B cell (primary cell): ENCODE results near the gene FOXL1. TPM values are rescaled to one million over a fixed set of nuclear protein-coding genes. Genes with fewer than 3 reads are reported as not detected.

ENCODE experiments used
- ATAC-seq: fragments of 200-7000 bp; cut with Tn5 transposase; one replicate; pipeline ENCODE4 v1.10.0; 2021; ENCODE audit warnings: low read depth, mild to moderate bottlenecking, moderate number of reproducible peaks, moderate library complexity
- CTCF ChIA-PET: fragments of 350-600 bp; sonication (Branson Sonifier 250); formaldehyde crosslinking; loops from one replicate; lab custom pipeline; 2021; ENCODE audit warnings: antibody characterized with exemption, inconsistent platforms; lab: Charles Lee
- POLR2A ChIA-PET: fragments of 350-600 bp; sonication (Branson Sonifier 250); formaldehyde crosslinking; loops from one replicate; lab custom pipeline; 2021; ENCODE audit warnings: antibody characterized with exemption; lab: Charles Lee
- DNase-seq: peaks from one replicate; pipeline ENCODE4 v3.0.0; 2013
- H2AFZ ChIP-seq: 2 replicates; pipeline ENCODE4 v1.6.1; 2012; ENCODE audit warnings: mild to moderate bottlenecking, low read depth, low read length; ENCODE audit not compliant: insufficient read depth, poor library complexity, severe bottlenecking
- H3K27ac ChIP-seq, 2 donors: 1 replicate in 1 of 2; 2 replicates in 1 of 2; pipeline ENCODE4 v1.5.1; 2012 to 2013; ENCODE audit warnings: low read length in 2 of 2, mild to moderate bottlenecking in 2 of 2, moderate library complexity in 1 of 2
- H3K27me3 ChIP-seq, 4 experiments: fragments of 200-600 bp in 1 of 4; sonication (generic) in 1 of 4; replicated peaks in 1 of 4; 1 replicate in 2 of 4; 2 replicates in 2 of 4; pipeline versions ENCODE4 v1.6.1 to v1.7.0; 2013 to 2016; ENCODE audit warnings: low read length in 3 of 4, mild to moderate bottlenecking in 2 of 4, mixed read lengths in 1 of 4, moderate library complexity in 1 of 4; ENCODE audit not compliant: insufficient read depth in 4 of 4, control insufficient read depth in 3 of 4; ENCODE audit errors: control extremely low read depth in 1 of 4
- H3K36me3 ChIP-seq, 2 experiments: replicated peaks in 1 of 2; 1 replicate in 1 of 2; 2 replicates in 1 of 2; pipeline versions ENCODE4 v1.6.1 to v1.7.1; 2013; ENCODE audit warnings: low read length in 1 of 2; ENCODE audit not compliant: insufficient read depth in 2 of 2, control insufficient read depth in 1 of 2; ENCODE audit errors: control extremely low read depth in 1 of 2, extremely low read depth in 1 of 2
- H3K4me1 ChIP-seq, 2 donors: fragments of 200-600 bp in 1 of 2; sonication (generic) in 1 of 2; 1 replicate in 1 of 2; 2 replicates in 1 of 2; pipeline versions ENCODE4 v1.5.1 to v1.6.1; 2013 to 2017; ENCODE audit warnings: low read length in 2 of 2; ENCODE audit not compliant: control insufficient read depth in 2 of 2, insufficient read depth in 2 of 2
- H3K4me2 ChIP-seq: replicated peaks from 2 replicates; pipeline ENCODE3; 2012; ENCODE audit warnings: mild to moderate bottlenecking, low read depth, low read length; ENCODE audit not compliant: poor library complexity, severe bottlenecking
- H3K4me3 ChIP-seq, 5 experiments: fragments of 200-600 bp in 1 of 5; sonication (generic) in 1 of 5; 1 replicate in 3 of 5; 2 replicates in 2 of 5; pipeline versions ENCODE4 v1.5.1 to v1.7.0; 2011 to 2016; ENCODE audit warnings: low read length in 4 of 5, mild to moderate bottlenecking in 4 of 5, low read depth in 2 of 5, control low read depth in 1 of 5, moderate library complexity in 1 of 5; ENCODE audit not compliant: insufficient read depth in 1 of 5; ENCODE audit errors: control extremely low read depth in 1 of 5, extremely low read depth in 1 of 5
- H3K79me2 ChIP-seq: fragments of 200-600 bp; sonication (generic); one replicate; pipeline ENCODE4 v1.6.0; 2016; ENCODE audit warnings: low read length; ENCODE audit not compliant: control insufficient read depth, insufficient read depth
- H3K9ac ChIP-seq: fragments of 200-600 bp; sonication (generic); 2 replicates; pipeline ENCODE4 v1.6.1; 2017; ENCODE audit warnings: mild to moderate bottlenecking, low read length, moderate library complexity
- H3K9me3 ChIP-seq, 3 donors: one replicate each; pipeline versions ENCODE4 v1.6.1 to v1.7.1; 2013; ENCODE audit warnings: low read length in 2 of 3; ENCODE audit not compliant: control insufficient read depth in 2 of 3, insufficient read depth in 1 of 3; ENCODE audit errors: control extremely low read depth in 1 of 3
- H4K20me1 ChIP-seq: 2 replicates; pipeline ENCODE4 v1.6.0; 2012; ENCODE audit warnings: mild to moderate bottlenecking, low read length; ENCODE audit not compliant: insufficient read depth, control insufficient read depth, poor library complexity, severe bottlenecking
- H3K27ac Mint-ChIP-seq: one replicate; pipeline ENCODE4 v1.8.0; 2021; ENCODE audit warnings: mixed read lengths
- H3K27me3 Mint-ChIP-seq: one replicate; pipeline ENCODE4 v1.8.0; 2021; ENCODE audit warnings: mixed read lengths
- H3K4me1 Mint-ChIP-seq: one replicate; pipeline ENCODE4 v1.8.0; 2021; ENCODE audit warnings: mixed read lengths
- H3K4me3 Mint-ChIP-seq: one replicate; pipeline ENCODE4 v1.8.0; 2021; ENCODE audit warnings: mixed read lengths
- H3K9me3 Mint-ChIP-seq: one replicate; pipeline ENCODE4 v1.8.0; 2022; ENCODE audit warnings: mixed read lengths; ENCODE audit not compliant: insufficient read depth
- CTCF ChIP-seq: fragments of 200-600 bp; IDR thresholded peaks from one replicate; pipeline ENCODE4 v1.8.0; 2022; ENCODE audit warnings: antibody characterized with exemption, mild to moderate bottlenecking
- EZH2 ChIP-seq: IDR thresholded peaks from 2 replicates; pipeline ENCODE4 v1.6.1; 2012; ENCODE audit warnings: borderline replicate concordance, low read depth, mild to moderate bottlenecking, moderate library complexity, low read length; ENCODE audit not compliant: insufficient read depth, poor library complexity, severe bottlenecking
- WGBS: methylation state at CpG from one replicate; pipeline ENCODE4 v1.1.5; 2013; ENCODE audit warnings: missing lambda C conversion rate; ENCODE audit not compliant: insufficient coverage; 5-methylcytosine and 5-hydroxymethylcytosine counted together
- intact Hi-C: fragments of 100-400 bp; cut with micrococcal nuclease; formaldehyde crosslinking; loops from one replicate; pipeline ENCODE4 v1.10.0; 2022
- polyA plus RNA-seq: library from polyadenylated mRNA; depleted of rRNA; stranded (reverse); fragments of >200 nt; gene quantifications from 2 replicates; pipeline ENCODE4 v1.2.3, GENCODE V29; 2012
- total RNA-seq, 2 donors: library from RNA; stranded (reverse); fragments of 120-200 nt in 1 of 2; gene quantifications; 1 replicate in 1 of 2; 2 replicates in 1 of 2; pipeline versions ENCODE4 v1.2.3 to v1.2.4, GENCODE V29; 2013 to 2022

FOXL1 gene
- total and polyA plus RNA-seq, 2 donors (not counting 1 experiment from before 2014, with no cell fraction given), result not detected

- Histone ChIP-seq H3K4me3 (no peak overlapping the region), H3K36me3 (peaks cover 0 to 74% of the 10 kb centered on the region in 2 experiments), H3K79me2 (no peaks in the 10 kb centered on the region), H3K4me1 (no peaks in the 10 kb centered on the region), H3K4me2 (no peak overlapping the region), H4K20me1 (no peaks in the 10 kb centered on the region), H3K27ac (no peak overlapping the region), H3K9me3 (no peaks in the 10 kb centered on the region), H2AFZ (no peak overlapping the region), H3K27me3 (no peaks in the 10 kb centered on the region), H3K9ac (no peak overlapping the region)
- Mint-ChIP-seq H3K27ac (no peak overlapping the region), H3K4me1 (no peaks in the 10 kb centered on the region), H3K27me3 (no peaks in the 10 kb centered on the region), H3K9me3 (no peaks in the 10 kb centered on the region), H3K4me3 (no peak overlapping the region)
- no peak for ATAC-seq
- POLR2A ChIA-PET, result no interaction called here
- no peak for DNase-seq
- intact Hi-C loops, result no loop called here
- WGBS, result 89% methylated on average over 5 of the region's 6 CpGs
- CTCF ChIA-PET, result no interaction called here
- TF ChIP-seq CTCF (no peak), EZH2 (no peak)
Observed at GRCh38 chr16:86540894-86541293, 37.5 kb upstream of the FOXL1 start.

GRCh38 chr16:86541560-86541959 is 36.8 kb upstream of the FOXL1 start:
- Histone ChIP-seq H3K36me3 (peaks cover 0 to 78% of the 10 kb centered on the region in 2 experiments), H3K27me3 (no peaks in the 10 kb centered on the region), H3K27ac (no peak overlapping the region), H4K20me1 (no peaks in the 10 kb centered on the region), H3K4me1 (no peaks in the 10 kb centered on the region), H3K4me2 (no peak overlapping the region), H2AFZ (no peak overlapping the region), H3K9ac (no peak overlapping the region), H3K4me3 (no peak overlapping the region), H3K79me2 (no peaks in the 10 kb centered on the region), H3K9me3 (no peaks in the 10 kb centered on the region)
- DNase-seq (no peak), ATAC-seq (no peak)
- CTCF ChIA-PET, result no interaction called here
- intact Hi-C loops, result no loop called here
- POLR2A ChIA-PET, result no interaction called here
- 94% methylated on average over 10 of the region's 11 CpGs for WGBS
- Mint-ChIP-seq H3K4me1 (no peaks in the 10 kb centered on the region), H3K27ac (no peak overlapping the region), H3K27me3 (no peaks in the 10 kb centered on the region), H3K4me3 (no peak overlapping the region), H3K9me3 (no peaks in the 10 kb centered on the region)
- TF ChIP-seq EZH2 (no peak), CTCF (no peak)
